Keratinocyte (primary cell): ENCODE data around the gene LAMA4. TPM values are rescaled to one million over a fixed set of nuclear protein-coding genes. Genes with fewer than 3 reads are reported as not detected.

ENCODE experiments used
- DNase-seq: peaks from one replicate; pipeline ENCODE4 v3.0.0-alpha.2; 2011; ENCODE audit warnings: low read depth, missing footprints, low spot score
- FAIRE-seq: peaks from 2 replicates; lab custom pipeline; 2011; peaks lifted over from hg19 to GRCh38; lab: Jason Lieb, UNC
- H2AFZ ChIP-seq: 2 replicates; pipeline ENCODE4 v1.6.0; 2012; ENCODE audit warnings: low read length, control low read depth, inconsistent platforms; ENCODE audit not compliant: control insufficient read depth
- H3K27ac ChIP-seq: 2 replicates; pipeline ENCODE4 v1.5.1; 2011; ENCODE audit warnings: low read length; ENCODE audit not compliant: control insufficient read depth, insufficient read depth
- H3K27me3 ChIP-seq: 3 replicates; pipeline ENCODE4 v1.6.0; 2011; ENCODE audit warnings: low read length; ENCODE audit not compliant: control insufficient read depth, insufficient read depth; ENCODE audit errors: extremely low read depth
- H3K36me3 ChIP-seq, 2 experiments: 2 replicates in 1 of 2; 3 replicates in 1 of 2; pipeline ENCODE4 v1.5.1; 2011; ENCODE audit warnings: low read length in 2 of 2, mild to moderate bottlenecking in 1 of 2; ENCODE audit not compliant: control insufficient read depth in 2 of 2, insufficient read depth in 2 of 2; ENCODE audit errors: extremely low read depth in 1 of 2
- H3K4me1 ChIP-seq: 3 replicates; pipeline ENCODE4 v1.5.1; 2011; ENCODE audit warnings: low read length; ENCODE audit not compliant: control insufficient read depth, insufficient read depth; ENCODE audit errors: extremely low read depth
- H3K4me2 ChIP-seq: 3 replicates; pipeline ENCODE4 v1.6.0; 2011; ENCODE audit warnings: low read depth, low read length; ENCODE audit not compliant: control insufficient read depth, insufficient read depth; ENCODE audit errors: extremely low read depth
- H3K4me3 ChIP-seq, 3 experiments: fragments of 200-600 bp in 1 of 3; sonication (generic) in 1 of 3; 2 replicates in 2 of 3; 3 replicates in 1 of 3; pipeline ENCODE4 v1.5.1; 2011 to 2016; ENCODE audit warnings: low read length in 3 of 3, mild to moderate bottlenecking in 3 of 3, control low read depth in 2 of 3, inconsistent platforms in 1 of 3, low read depth in 1 of 3, mixed read lengths in 1 of 3, mixed run types in 1 of 3, moderate library complexity in 1 of 3; ENCODE audit not compliant: control insufficient read depth in 2 of 3, insufficient read depth in 2 of 3; ENCODE audit errors: extremely low read depth in 1 of 3
- H3K79me2 ChIP-seq: 2 replicates; pipeline ENCODE4 v1.6.0; 2012; ENCODE audit warnings: low read length; ENCODE audit not compliant: control insufficient read depth, insufficient read depth
- H3K9ac ChIP-seq: 3 replicates; pipeline ENCODE4 v1.6.0; 2011; ENCODE audit warnings: low read length; ENCODE audit not compliant: control insufficient read depth, insufficient read depth; ENCODE audit errors: extremely low read depth
- H3K9me1 ChIP-seq: 3 replicates; pipeline ENCODE4 v1.6.0; 2011; ENCODE audit warnings: low read length; ENCODE audit not compliant: control insufficient read depth, insufficient read depth; ENCODE audit errors: extremely low read depth
- H3K9me3 ChIP-seq: 2 replicates; pipeline ENCODE4 v1.5.1; 2012; ENCODE audit warnings: low read depth, low read length; ENCODE audit not compliant: control insufficient read depth
- H4K20me1 ChIP-seq: 3 replicates; pipeline ENCODE4 v1.6.0; 2011; ENCODE audit warnings: low read length; ENCODE audit not compliant: control insufficient read depth, insufficient read depth; ENCODE audit errors: extremely low read depth
- EZH2 ChIP-seq: IDR thresholded peaks from one replicate; pipeline ENCODE4 v1.6.1; 2012; ENCODE audit warnings: inconsistent platforms, mild to moderate bottlenecking, low read length, moderate library complexity
- dilution Hi-C: fragments of 300-500 bp; cut with MboI; formaldehyde crosslinking; loops from one replicate; pipeline ENCODE4 v1.7.0; 2020; ENCODE audit warnings: low sequenced_read_pairs; ENCODE audit not compliant: extremely low pct_ligation_motif_present
- polyA plus RNA-seq, 5 experiments: library from polyadenylated mRNA; depleted of rRNA in 3 of 5; stranded (reverse) in 3 of 5; stranded (forward) in 1 of 5; unstranded in 1 of 5; fragments of >200 nt; gene quantifications; 1 replicate in 1 of 5; 2 replicates in 3 of 5; 3 replicates in 1 of 5; pipeline versions ENCODE4 v1.2.1 to v1.2.3, GENCODE V29; 2011 to 2012; ENCODE audit warnings: missing spikeins in 2 of 5, low read depth in 1 of 5, low replicate concordance in 1 of 5
- TF ChIP-seq, protein P1 (sequence below), 3 experiments: IDR thresholded peaks in 1 of 3; conservative IDR thresholded peaks in 1 of 3; optimal IDR thresholded peaks in 1 of 3; 2 replicates in 2 of 3; 3 replicates in 1 of 3; pipeline versions ENCODE3 to v1.5.1; 2011; ENCODE audit warnings: low read length in 3 of 3, mild to moderate bottlenecking in 3 of 3, moderate library complexity in 2 of 3, control low read depth in 1 of 3, inconsistent platforms in 1 of 3; ENCODE audit not compliant: insufficient read depth in 2 of 3; ENCODE audit errors: extremely low read depth in 1 of 3

Gene LAMA4
- polyA plus RNA-seq, 1 donor (not counting 4 experiments of a cell fraction or from before 2014, with no cell fraction given), result 0.12 TPM

DNA sequence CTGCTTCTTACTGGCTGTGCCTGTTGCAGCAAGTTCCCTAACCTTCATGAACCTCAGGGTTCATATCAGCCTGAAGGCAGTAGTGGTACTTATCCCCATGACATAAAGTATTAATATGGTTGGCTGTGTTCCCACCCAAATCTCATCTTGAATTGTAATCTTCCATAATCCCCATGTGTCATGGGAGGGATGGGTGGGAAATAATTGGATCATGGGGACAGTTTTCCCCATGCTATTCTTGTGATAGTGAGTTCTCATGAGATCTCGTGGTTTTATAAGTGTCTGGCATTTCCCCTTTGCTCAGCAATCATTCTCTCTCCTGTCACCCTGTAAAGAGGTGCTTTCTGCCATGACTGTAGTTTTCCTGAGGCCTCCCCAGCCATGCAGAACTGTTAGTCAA lies 105.1 kb downstream of the LAMA4 start:
- Histone ChIP-seq H3K27me3 (no peaks in the 10 kb centered on the region), H3K4me1 (no peaks in the 10 kb centered on the region), H3K9me3 (no peaks in the 10 kb centered on the region), H3K9ac (no peak overlapping the region), H2AFZ (no peak overlapping the region), H3K9me1 (no peaks in the 10 kb centered on the region), H4K20me1 (no peaks in the 10 kb centered on the region), H3K27ac (no peak overlapping the region), H3K4me2 (no peak overlapping the region), H3K4me3 (no peak overlapping the region), H3K36me3 (no peaks in the 10 kb centered on the region), H3K79me2 (no peaks in the 10 kb centered on the region)
- FAIRE-seq (no peak), DNase-seq (no peak)
- dilution Hi-C loops, result no loop called here
- TF ChIP-seq EZH2, result no peak
- TF ChIP-seq, protein P1, sequence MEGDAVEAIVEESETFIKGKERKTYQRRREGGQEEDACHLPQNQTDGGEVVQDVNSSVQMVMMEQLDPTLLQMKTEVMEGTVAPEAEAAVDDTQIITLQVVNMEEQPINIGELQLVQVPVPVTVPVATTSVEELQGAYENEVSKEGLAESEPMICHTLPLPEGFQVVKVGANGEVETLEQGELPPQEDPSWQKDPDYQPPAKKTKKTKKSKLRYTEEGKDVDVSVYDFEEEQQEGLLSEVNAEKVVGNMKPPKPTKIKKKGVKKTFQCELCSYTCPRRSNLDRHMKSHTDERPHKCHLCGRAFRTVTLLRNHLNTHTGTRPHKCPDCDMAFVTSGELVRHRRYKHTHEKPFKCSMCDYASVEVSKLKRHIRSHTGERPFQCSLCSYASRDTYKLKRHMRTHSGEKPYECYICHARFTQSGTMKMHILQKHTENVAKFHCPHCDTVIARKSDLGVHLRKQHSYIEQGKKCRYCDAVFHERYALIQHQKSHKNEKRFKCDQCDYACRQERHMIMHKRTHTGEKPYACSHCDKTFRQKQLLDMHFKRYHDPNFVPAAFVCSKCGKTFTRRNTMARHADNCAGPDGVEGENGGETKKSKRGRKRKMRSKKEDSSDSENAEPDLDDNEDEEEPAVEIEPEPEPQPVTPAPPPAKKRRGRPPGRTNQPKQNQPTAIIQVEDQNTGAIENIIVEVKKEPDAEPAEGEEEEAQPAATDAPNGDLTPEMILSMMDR (optimal IDR thresholded peaks at IDR 0.05 in 1 of 3, IDR thresholded peaks at IDR 0.05 in 1 of 3, conservative IDR thresholded peaks at IDR 0.05 in 1 of 3; ENCODE audit: extremely low read depth in 1 of 3, insufficient read depth in 2 of 3, low read length in 3 of 3), result no peak

- Histone ChIP-seq H3K27me3 (no peaks in the 10 kb centered on the region), H3K4me1 (no peaks in the 10 kb centered on the region), H3K9me3 (no peaks in the 10 kb centered on the region), H3K9ac (no peak overlapping the region), H3K4me3 (no peak overlapping the region), H3K27ac (no peak overlapping the region), H3K79me2 (no peaks in the 10 kb centered on the region), H4K20me1 (no peaks in the 10 kb centered on the region), H3K9me1 (no peaks in the 10 kb centered on the region), H3K4me2 (no peak overlapping the region), H2AFZ (no peak overlapping the region), H3K36me3 (no peaks in the 10 kb centered on the region)
- DNase-seq (no peak), FAIRE-seq (no peak)
- dilution Hi-C loops, result no loop called here
- TF ChIP-seq EZH2, result no peak
- TF ChIP-seq, protein P1 (optimal IDR thresholded peaks at IDR 0.05 in 1 of 3, IDR thresholded peaks at IDR 0.05 in 1 of 3, conservative IDR thresholded peaks at IDR 0.05 in 1 of 3; ENCODE audit: extremely low read depth in 1 of 3, insufficient read depth in 2 of 3, low read length in 3 of 3), result no peak
Measured at GRCh38 chr6:112148103-112148502, 106.3 kb downstream of the LAMA4 start.
